Sigmoid colon (tissue), 7 donors: ENCODE data around the gene TFF1. TPM values are rescaled to one million over a fixed set of nuclear protein-coding genes. Genes with fewer than 3 reads are reported as not detected.

Source experiments
- DNase-seq: peaks from one replicate; pipeline ENCODE4 v3.0.0-alpha.2; 2019
- H3K27ac ChIP-seq, 4 donors: fragments of 200-600 bp; sonication (generic); one replicate each; pipeline ENCODE4 v1.5.1; 2016 to 2019; ENCODE audit warnings: mild to moderate bottlenecking in 1 of 4
- H3K27me3 ChIP-seq, 3 donors: fragments of 200-600 bp; sonication (generic); one replicate each; pipeline ENCODE4 v1.5.1; 2019; ENCODE audit warnings: mild to moderate bottlenecking in 1 of 3
- H3K36me3 ChIP-seq, 4 donors: fragments of 200-600 bp; sonication (generic); one replicate each; pipeline ENCODE4 v1.5.1; 2016 to 2019
- H3K4me1 ChIP-seq, 4 donors: fragments of 200-600 bp; sonication (generic); one replicate each; pipeline ENCODE4 v1.5.1; 2017 to 2019
- H3K4me3 ChIP-seq, 4 donors: fragments of 200-600 bp; sonication (generic); one replicate each; pipeline ENCODE4 v1.5.1; 2017 to 2019; ENCODE audit warnings: mild to moderate bottlenecking in 2 of 4, moderate library complexity in 1 of 4
- H3K9me3 ChIP-seq, 4 donors: fragments of 200-600 bp in 3 of 4; sonication (generic) in 3 of 4; one replicate each; pipeline versions ENCODE4 v1.5.1 to v1.6.1; 2013 to 2019
- EP300 ChIP-seq, 4 donors: sonication (generic); formaldehyde crosslinking; IDR thresholded peaks; one replicate each; pipeline ENCODE4 v1.6.1; 2017; ENCODE audit warnings: antibody characterized with exemption in 4 of 4
- POLR2A ChIP-seq, 2 donors: fragments of 450-650 bp; IDR thresholded peaks; one replicate each; pipeline ENCODE4 v1.6.1; 2016; ENCODE audit warnings: antibody characterized with exemption in 2 of 2, mild to moderate bottlenecking in 2 of 2, moderate library complexity in 2 of 2
- POLR2AphosphoS5 ChIP-seq, 4 donors: sonication (generic); formaldehyde crosslinking; IDR thresholded peaks; one replicate each; pipeline ENCODE4 v1.6.1; 2017; ENCODE audit warnings: antibody characterized with exemption in 4 of 4
- WGBS, 2 donors: extraction: QIAGEN DNeasy Blood & Tissue Kit; methylation state at CpG; one replicate each; pipeline ENCODE4 v1.1.7; 2013; 5-methylcytosine and 5-hydroxymethylcytosine counted together
- intact Hi-C: fragments of 100-400 bp; cut with DNase I; formaldehyde crosslinking; loops from one replicate; pipeline ENCODE4 v1.15.1; 2023
- polyA plus RNA-seq, 3 donors: library from polyadenylated mRNA; stranded (reverse); fragments of 200-250 nt; gene quantifications; one replicate each; pipeline ENCODE4 v1.2.3, GENCODE V29; 2013
- total RNA-seq, 4 donors: library from RNA; depleted of rRNA; stranded (reverse); fragments of >200 nt; gene quantifications; one replicate each; pipeline ENCODE4 v1.1.0, GENCODE V29; 2016
- TF ChIP-seq, protein P1 (sequence below), 4 experiments: fragments of 450-650 bp in 3 of 4; fragments of 200-600 bp in 1 of 4; IDR thresholded peaks; one replicate each; pipeline ENCODE4 v1.5.1; 2016 to 2019; ENCODE audit warnings: antibody characterized with exemption in 4 of 4, mild to moderate bottlenecking in 3 of 4, moderate library complexity in 2 of 4
- donor health status: healthy with polysubstance abuse.
- donor health status: Bipolar disorder and iron deficiency.
- donor health status: healthy.

The TFF1 gene
- total and polyA plus RNA-seq, 7 donors, result 1.1 to 706 (median 454) TPM; not detected in 3

DNA sequence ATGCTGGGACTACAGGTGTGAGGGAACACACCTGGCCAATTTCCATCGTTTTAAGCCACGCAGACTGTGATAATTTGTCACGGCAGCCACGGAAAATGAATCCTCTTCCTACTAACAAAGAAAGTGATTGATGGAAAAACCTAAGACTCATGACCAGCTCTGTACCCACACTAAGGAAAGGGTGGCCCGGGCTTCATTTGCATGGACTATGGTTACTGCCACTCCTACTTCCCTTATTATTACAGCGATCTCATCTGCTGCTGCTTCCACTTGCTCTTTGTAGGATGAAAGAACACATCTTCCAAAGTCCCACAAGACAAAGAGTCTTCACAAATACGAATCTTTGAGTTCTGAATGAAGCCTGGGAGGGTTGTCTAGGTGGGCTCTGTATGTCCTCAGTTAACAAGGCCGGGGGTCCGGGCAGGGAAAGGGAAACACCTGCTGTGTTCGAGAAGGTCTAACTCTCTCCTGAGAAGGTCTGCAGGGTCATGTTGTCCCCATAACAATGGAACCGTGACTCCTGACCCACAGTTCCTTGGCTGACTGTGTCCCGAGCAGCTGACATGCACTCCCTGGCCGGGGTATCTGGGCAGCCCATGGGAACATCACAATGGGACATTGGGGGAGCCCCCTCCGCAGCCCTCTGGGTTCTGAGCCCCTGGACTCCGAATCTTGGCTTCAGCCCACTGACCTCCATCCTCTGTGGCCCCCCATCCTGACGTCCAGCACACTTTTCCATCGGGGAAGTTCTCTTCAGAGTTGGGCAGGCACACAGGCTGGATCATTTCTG lies 13.3 kb upstream of the TFF1 start:
- no peaks in the 10 kb centered on the region for H3K4me1 ChIP-seq
- intact Hi-C loops, result no loop called here
- peaks cover 0 to 23% (median 11%) of the 10 kb centered on the region in 3 donors for H3K27me3 ChIP-seq
- peak; percentile 21 for DNase-seq
- no peak overlapping the region for H3K27ac ChIP-seq
- H3K36me3 ChIP-seq, result no peaks in the 10 kb centered on the region
- no peak overlapping the region for H3K4me3 ChIP-seq
- peaks cover 0 to 4% (median 0%) of the 10 kb centered on the region in 4 donors for H3K9me3 ChIP-seq
- 78 to 84% methylated on average over 17 of the region's 17 CpGs for WGBS, 2 donors
- TF ChIP-seq POLR2AphosphoS5 (IDR thresholded peaks at IDR 0.05), result no peak

- DNase-seq, result no peak
- Histone ChIP-seq H3K9me3 (peaks cover 0 to 4% (median 0%) of the 10 kb centered on the region in 4 donors), H3K27me3 (peaks cover 0 to 26% (median 20%) of the 10 kb centered on the region in 3 donors), H3K36me3 (no peaks in the 10 kb centered on the region), H3K4me3 (no peak overlapping the region), H3K4me1 (no peaks in the 10 kb centered on the region), H3K27ac (no peak overlapping the region)
- 84 to 88% methylated on average over 8 of the region's 8 CpGs for WGBS, 2 donors
- TF ChIP-seq, protein P1, sequence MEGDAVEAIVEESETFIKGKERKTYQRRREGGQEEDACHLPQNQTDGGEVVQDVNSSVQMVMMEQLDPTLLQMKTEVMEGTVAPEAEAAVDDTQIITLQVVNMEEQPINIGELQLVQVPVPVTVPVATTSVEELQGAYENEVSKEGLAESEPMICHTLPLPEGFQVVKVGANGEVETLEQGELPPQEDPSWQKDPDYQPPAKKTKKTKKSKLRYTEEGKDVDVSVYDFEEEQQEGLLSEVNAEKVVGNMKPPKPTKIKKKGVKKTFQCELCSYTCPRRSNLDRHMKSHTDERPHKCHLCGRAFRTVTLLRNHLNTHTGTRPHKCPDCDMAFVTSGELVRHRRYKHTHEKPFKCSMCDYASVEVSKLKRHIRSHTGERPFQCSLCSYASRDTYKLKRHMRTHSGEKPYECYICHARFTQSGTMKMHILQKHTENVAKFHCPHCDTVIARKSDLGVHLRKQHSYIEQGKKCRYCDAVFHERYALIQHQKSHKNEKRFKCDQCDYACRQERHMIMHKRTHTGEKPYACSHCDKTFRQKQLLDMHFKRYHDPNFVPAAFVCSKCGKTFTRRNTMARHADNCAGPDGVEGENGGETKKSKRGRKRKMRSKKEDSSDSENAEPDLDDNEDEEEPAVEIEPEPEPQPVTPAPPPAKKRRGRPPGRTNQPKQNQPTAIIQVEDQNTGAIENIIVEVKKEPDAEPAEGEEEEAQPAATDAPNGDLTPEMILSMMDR (IDR thresholded peaks at IDR 0.05), result no peak
- TF ChIP-seq EP300 (IDR thresholded peaks at IDR 0.05) (no peak), POLR2A (IDR thresholded peaks at IDR 0.05) (no peak), POLR2AphosphoS5 (IDR thresholded peaks at IDR 0.05) (no peak)
- intact Hi-C loops, result no loop called here
Measured at GRCh38 chr21:42378418-42378817, 12.1 kb upstream of the TFF1 start.

- peaks cover 0 to 4% (median 0%) of the 10 kb centered on the region in 4 donors for H3K9me3 ChIP-seq
- WGBS, 2 donors, result 85 to 91% methylated on average over 5 of the region's 5 CpGs
- H3K27me3 ChIP-seq, result peaks cover 0 to 26% (median 20%) of the 10 kb centered on the region in 3 donors
- H3K36me3 ChIP-seq, result no peaks in the 10 kb centered on the region
- no peak overlapping the region for H3K4me3 ChIP-seq
- TF ChIP-seq, protein P1 (IDR thresholded peaks at IDR 0.05), result no peak
- TF ChIP-seq POLR2A (IDR thresholded peaks at IDR 0.05) (no peak), EP300 (IDR thresholded peaks at IDR 0.05) (no peak)
- intact Hi-C loops, result no loop called here
- no peak for DNase-seq
- no peaks in the 10 kb centered on the region for H3K4me1 ChIP-seq
- no peak overlapping the region for H3K27ac ChIP-seq
Measured at GRCh38 chr21:42377951-42378340, 11.6 kb upstream of the TFF1 start.

DNA sequence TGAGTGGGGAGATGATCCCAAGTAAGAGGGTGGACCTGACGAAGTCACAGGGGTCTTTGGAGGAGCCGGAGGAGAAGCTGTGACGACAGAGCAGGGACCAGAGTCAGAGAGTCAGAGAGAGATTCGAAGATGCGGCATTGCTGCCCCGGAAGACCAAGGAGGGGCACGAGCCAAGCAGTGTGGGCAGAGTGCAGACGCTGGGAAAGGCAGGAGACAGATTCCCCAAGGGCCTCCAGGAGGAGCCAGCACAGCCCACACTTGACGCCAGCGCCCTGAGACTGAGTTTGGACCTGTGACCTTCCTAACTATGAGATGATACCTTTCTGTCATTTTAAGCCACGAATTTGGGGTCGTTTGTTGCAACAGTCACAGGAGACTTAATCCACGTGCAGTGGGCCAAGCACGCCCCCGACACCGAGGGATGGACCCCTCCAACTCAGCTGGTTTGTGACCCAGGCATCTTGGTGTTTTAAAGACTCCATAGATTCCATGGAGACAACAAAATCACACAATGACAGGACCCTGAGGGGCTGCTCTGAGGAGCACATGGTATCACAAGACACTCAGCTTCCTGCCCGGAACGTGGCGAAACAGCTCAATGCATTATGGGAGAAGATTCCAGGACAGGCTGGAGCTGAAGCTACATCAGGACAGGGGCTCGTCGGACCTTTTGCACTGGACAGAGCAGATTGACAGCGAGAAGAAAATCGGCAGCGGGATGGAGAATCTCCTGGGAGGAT lies 11.0 kb upstream of the TFF1 start:
- TF ChIP-seq POLR2A (IDR thresholded peaks at IDR 0.05) (no peak), EP300 (IDR thresholded peaks at IDR 0.05) (no peak), POLR2AphosphoS5 (IDR thresholded peaks at IDR 0.05) (no peak)
- TF ChIP-seq, protein P1 (IDR thresholded peaks at IDR 0.05), result no peak
- H3K27ac ChIP-seq, result no peak overlapping the region
- H3K36me3 ChIP-seq, result no peaks in the 10 kb centered on the region
- peaks cover 0 to 4% (median 0%) of the 10 kb centered on the region in 4 donors for H3K9me3 ChIP-seq
- WGBS, 2 donors, result 85 to 90% methylated on average over 24 of the region's 24 CpGs
- H3K4me3 ChIP-seq, result no peak overlapping the region
- peaks cover 0 to 26% (median 20%) of the 10 kb centered on the region in 3 donors for H3K27me3 ChIP-seq
- peak; percentile 45 for DNase-seq
- intact Hi-C loops, result no loop called here
- H3K4me1 ChIP-seq, result no peaks in the 10 kb centered on the region

DNA sequence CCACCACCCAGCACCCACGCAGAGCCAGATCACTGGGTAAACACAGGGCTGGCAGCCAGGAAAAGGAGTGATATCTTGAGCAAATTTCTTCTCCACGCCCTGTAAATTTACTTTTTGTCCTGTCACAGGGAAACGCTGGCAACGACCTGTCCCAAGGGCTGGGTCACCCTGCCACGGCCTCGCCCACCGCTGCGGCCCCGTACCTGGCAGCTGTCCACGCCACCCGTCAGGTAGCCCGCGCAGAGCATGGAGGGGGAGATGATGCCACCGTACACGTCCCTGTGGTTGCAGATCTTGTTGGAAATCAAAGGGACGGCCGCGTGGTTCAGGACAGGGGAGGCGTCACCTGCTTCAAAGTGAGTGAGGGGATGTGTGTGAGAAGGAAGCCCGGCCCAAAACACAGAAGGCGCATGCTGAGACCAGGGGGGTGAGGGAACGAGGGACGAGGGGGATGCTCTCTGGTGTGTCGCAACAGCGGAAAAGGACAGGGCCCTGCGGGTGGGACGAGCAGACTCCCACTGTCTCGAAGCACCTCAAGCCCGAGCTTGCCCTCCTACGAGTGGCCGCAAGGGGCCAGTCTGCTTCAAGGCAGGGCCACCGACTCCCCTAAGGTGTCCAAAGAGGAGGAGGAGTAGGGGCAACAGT lies 10.1 kb upstream of the TFF1 start:
- intact Hi-C loops, result no loop called here
- H3K27ac ChIP-seq, result no peak overlapping the region
- no peak for DNase-seq

More for the DNA sequence above, 10.1 kb upstream of the TFF1 start:
- peaks cover 0 to 26% (median 20%) of the 10 kb centered on the region in 3 donors for H3K27me3 ChIP-seq
- TF ChIP-seq POLR2AphosphoS5 (IDR thresholded peaks at IDR 0.05), result no peak
- TF ChIP-seq, protein P1 (IDR thresholded peaks at IDR 0.05), result no peak
- TF ChIP-seq POLR2A (IDR thresholded peaks at IDR 0.05), result no peak
- no peak for TF ChIP-seq EP300 (IDR thresholded peaks at IDR 0.05)
- no peaks in the 10 kb centered on the region for H3K4me1 ChIP-seq
- H3K36me3 ChIP-seq, result no peaks in the 10 kb centered on the region
- no peak overlapping the region for H3K4me3 ChIP-seq
- H3K9me3 ChIP-seq, result no peaks in the 10 kb centered on the region
- 36 to 72% methylated on average over 32 of the region's 32 CpGs for WGBS, 2 donors
